HG03469 (cell line): ENCODE measurements around the gene INHBC.
"Not testable (repeated sequence)": the region's sequence is repeated elsewhere in the genome, so short reads cannot be mapped to it uniquely, and the experiment has no call there.

ENCODE experiments used
- ATAC-seq: cut with Tn5 transposase; IDR thresholded peaks from one replicate; pipeline ENCODE4 v1.9.1; 2021; ENCODE audit warnings: mild to moderate bottlenecking, moderate library complexity, moderate number of reproducible peaks; ENCODE audit not compliant: unreplicated experiment

INHBC gene

DNA sequence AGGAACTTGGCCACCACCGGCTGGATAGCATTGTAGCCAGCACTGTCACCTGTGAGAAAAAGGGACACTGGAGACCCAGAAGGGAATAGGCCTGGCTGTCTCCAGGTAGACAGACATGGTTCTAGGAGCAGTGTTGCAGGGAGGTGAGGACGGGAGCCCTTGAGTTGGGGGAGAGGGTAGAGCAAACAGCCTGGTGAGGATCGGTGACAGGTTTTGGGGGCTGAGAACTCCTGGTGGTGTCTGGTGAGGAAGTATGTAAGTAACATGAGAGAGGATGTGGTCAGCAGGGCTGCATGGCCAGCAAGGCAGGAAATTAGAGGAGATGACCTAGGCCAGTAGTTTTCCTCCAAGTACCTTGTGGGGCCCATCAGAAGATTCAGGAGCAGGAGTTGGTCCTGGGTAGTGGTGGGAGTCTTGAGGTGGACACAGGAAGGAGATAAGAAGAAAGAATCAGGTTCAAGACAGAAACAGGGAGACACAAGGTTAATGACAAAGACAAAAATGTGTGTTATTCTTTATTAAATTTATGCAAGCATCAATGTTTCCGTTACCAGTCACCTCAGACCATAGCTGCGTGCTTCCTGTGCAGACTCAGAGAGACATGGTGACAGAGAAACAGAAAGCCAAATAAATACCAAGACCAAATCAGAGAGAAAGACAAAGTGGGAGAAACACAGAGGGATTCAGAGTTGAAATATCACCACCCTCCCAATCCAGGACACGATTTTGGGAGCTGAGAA, 45.0 kb downstream of the INHBC start, which contains the start of gene ARHGAP9:
ARHGAP9 (minus strand) TSS at position 491 of the 740 bp plus-strand sequence; CDS start at position 31, 460 bp downstream.
- no peak for ATAC-seq

GRCh38 chr12:57481671-57482070, 47.1 kb downstream of the INHBC start:
- ATAC-seq, result no peak

GRCh38 chr12:57483466-57483865, 48.9 kb downstream of the INHBC start:
- no peak for ATAC-seq

DNA sequence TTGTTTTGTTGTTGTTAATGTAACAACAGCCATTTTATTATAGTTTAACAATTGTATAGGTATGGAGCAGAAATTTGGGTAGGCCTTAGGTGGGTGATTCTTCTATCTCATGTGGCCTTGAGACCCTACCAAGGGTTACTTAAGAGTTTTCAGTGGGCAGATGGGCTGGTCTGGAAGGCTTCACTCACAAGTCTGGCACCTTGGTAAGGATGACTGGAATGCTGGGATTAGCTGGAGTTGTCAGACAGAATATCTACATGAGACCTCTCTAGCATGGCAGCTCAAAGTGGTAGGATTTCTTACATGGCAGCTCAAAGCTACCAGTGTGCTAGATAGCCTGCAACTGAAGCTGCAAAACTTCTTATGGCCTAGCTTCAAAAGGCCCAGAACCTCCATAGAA, 51.1 kb downstream of the INHBC start:
- no peak for ATAC-seq

DNA sequence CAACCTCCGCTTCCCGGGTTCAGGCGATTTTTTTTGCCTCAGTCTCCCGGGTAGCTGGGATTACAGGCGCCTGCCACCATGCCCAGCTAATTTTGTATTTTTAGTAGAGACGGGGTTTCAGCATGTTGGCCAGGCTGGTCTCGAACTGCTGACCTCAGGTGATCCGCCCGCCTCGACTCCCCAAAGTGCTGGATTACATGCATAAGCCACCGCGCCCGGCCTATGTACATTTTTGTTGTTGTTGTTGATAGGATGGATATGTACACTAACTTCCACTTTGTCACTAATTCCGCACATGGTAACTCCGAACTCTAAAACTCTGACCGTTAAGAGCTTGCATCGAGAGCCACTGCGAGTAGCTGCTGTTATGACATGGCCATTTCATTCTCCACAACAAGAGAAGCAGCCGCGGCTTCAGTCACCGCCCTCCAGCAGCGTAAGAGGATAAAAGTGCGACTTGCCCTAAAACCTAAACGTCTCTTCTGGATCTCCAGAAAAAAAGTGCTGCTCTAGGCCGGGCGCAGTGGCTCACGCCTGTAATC, 52.5 kb downstream of the INHBC start:
- ATAC-seq, result no peak

GRCh38 chr12:57487597-57488401, 53.2 kb downstream of the INHBC start, which contains the start of gene MARS1:
TSS of gene MARS1 (plus strand) at chr12:57488068. CDS start at chr12:57488091, 23 bp downstream.
- peak; percentile 92 for ATAC-seq

- ATAC-seq, result no peak
Measured at GRCh38 chr12:57488402-57489156, 54.0 kb downstream of the INHBC start.

GRCh38 chr12:57489157-57489641, 54.6 kb downstream of the INHBC start:
- no peak for ATAC-seq

GRCh38 chr12:57490126-57490525, 55.5 kb downstream of the INHBC start:
- no peak for ATAC-seq

DNA sequence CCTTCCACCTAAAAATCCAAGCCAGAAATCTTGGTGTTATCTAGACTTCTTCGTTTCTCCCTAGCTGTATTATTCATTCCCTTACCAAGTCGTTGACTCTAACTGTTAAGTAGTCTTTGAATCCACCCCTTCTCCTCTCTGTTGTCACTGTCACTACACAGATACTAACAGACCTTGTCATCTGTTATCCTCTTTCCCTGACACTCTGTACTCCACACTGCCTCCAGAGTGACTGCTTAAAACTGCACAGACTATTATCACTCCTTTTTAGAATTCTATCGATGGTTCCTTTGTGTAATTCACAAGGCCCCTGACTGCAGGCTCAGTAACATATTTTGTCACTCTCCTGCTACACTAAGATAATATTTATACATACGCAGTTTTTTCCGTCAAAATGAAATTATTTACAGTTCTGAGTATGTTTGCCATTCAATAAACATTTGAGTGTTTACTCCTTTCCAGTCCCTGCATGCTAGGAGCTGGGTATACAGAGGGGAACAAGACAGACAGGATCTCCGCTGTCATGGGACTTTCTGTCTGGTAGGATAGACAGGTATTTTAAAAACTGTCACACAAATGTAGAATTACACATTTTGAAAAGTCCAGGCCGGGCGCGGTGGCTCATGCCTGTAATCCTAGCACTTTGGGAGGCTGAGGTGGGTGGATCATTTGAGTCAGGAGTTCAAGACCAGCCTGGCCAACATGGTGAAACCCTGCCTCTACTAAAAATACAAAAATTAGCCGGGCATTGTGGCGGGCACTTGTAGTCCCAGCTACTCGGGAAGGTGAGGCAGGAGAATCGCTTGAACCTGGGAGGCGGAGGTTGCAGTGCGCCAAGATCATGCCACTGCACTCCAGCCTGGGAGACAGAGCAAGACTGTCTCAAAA, 57.1 kb downstream of the INHBC start:
- ATAC-seq, result no peak

DNA sequence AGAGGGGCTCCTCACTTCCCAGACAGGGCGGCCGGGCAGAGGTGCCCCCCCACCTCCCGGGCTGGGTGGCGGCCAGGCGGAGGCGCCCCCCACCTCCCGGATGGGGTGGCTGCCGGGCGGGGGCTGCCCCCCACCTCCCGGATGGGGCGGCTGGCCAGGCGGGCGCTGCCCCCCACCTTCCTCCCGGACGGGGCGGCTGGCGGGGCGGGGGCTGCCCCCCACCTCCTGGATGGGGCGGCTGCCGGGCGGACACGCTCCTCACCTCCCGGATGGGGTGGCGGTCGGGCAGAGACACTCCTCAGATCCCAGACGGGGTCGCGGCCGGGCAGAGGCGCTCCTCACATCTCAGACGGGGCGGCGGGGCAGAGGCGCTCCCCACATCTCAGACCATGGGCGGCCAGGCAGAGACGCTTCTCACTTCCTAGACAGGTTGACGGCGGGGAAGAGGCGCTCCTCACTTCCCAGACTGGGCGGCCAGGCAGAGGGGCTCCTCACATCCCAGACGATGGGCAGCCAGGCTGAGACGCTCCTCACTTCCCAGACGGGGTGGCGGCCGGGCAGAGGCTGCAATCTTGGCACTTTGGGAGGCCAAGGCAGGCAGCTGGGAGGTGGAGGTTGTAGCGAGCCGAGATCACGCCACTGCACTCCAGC, 60.6 kb downstream of the INHBC start:
- ATAC-seq, result not testable (repeated sequence)

DNA sequence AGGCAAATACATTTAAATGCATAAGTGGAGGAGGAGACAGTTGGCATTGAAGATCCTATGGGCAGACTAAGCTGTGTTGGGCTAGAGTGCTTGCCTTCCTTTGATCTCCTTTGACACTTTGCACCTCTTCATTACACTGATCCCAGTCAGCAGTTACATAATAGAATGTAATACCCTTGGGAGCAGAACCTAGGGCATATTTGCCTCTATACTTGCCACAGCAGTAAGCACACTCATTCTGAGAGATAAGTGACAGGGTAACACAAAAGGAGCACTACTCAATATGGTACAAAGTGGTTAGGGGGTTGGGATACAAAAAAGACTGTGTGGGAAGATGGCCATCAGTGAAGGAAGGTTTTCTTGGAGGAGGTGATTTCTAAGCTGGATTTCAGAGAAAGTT, 62.2 kb downstream of the INHBC start:
- no peak for ATAC-seq

DNA sequence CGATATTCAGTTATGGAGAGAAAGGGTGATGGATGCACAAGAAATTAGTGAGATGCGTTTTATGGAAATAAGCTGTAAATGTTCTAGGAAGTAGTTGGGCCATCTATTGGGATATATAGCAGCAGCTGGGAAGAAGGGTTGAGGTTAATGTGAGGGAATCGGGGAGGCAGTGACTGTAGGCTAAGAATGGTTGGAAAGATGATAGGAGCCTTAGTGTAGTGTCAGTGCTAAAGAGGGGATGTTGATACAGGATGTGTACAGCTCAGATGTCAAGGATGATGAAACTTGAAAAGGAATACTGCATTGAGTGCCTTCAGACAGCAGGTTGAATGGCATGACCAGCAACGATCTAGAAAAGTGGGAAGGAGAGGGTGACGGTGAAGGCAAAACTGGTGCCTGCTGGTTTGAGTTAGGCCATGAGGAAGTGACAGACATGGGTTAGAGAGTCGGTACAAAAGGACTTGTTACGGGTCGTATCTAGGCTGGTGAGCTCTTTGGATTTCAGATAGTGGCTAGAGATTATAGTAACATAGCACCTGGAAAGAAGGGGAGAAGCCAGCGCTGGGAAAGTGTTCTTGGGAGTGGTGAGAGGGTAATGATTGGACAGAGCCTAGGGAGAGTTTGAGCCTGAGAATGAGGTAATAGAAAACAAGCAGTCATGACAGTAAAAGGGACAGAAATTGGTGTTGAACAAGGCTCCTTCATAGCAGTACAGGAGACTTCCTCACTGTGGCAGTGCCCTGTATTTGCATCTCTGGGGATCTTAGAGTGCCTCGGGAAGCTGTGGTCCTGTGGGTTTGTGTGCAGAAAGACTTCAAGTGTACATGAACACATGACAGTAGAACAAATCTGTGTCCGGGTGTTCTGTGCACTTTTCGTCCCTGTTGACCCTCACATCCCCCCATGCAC, 62.9 kb downstream of the INHBC start:
- ATAC-seq, result no peak

- ATAC-seq, result no peak
Measured at GRCh38 chr12:57498132-57498502, 63.5 kb downstream of the INHBC start.

- ATAC-seq, result no peak
Measured at GRCh38 chr12:57498571-57498970, 64.0 kb downstream of the INHBC start.

GRCh38 chr12:57500213-57500612, 65.6 kb downstream of the INHBC start:
- ATAC-seq, result no peak
